GM12872 (cell line): ENCODE measurements around the gene HBP1.

Experiments
- TF ChIP-seq, protein P1 (sequence below): IDR thresholded peaks from 3 replicates; pipeline ENCODE4 v1.5.1; 2011; ENCODE audit warnings: low read depth, mild to moderate bottlenecking, low read length, moderate library complexity; ENCODE audit not compliant: insufficient read depth

Gene HBP1

DNA sequence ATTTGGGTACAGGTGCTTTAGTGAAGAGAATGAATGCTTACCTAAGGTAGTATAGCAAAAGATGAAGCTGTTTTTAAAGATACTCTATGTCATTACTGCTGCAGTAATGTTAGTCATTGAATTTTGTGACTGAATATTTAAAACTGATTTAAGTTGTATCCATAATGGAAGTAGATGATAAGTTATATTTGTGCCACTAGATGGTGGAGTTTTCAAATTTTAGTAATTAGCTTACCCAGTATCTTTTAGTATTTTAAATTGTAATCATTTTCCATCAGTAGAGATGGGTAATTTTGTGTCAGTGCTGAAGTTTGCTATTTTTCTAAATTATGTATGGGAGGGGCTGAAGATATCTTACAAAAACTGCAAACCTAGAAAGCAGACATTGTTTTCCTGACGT is 25.2 kb downstream of the HBP1 start:
- TF ChIP-seq, protein P1, sequence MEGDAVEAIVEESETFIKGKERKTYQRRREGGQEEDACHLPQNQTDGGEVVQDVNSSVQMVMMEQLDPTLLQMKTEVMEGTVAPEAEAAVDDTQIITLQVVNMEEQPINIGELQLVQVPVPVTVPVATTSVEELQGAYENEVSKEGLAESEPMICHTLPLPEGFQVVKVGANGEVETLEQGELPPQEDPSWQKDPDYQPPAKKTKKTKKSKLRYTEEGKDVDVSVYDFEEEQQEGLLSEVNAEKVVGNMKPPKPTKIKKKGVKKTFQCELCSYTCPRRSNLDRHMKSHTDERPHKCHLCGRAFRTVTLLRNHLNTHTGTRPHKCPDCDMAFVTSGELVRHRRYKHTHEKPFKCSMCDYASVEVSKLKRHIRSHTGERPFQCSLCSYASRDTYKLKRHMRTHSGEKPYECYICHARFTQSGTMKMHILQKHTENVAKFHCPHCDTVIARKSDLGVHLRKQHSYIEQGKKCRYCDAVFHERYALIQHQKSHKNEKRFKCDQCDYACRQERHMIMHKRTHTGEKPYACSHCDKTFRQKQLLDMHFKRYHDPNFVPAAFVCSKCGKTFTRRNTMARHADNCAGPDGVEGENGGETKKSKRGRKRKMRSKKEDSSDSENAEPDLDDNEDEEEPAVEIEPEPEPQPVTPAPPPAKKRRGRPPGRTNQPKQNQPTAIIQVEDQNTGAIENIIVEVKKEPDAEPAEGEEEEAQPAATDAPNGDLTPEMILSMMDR = no peak

DNA sequence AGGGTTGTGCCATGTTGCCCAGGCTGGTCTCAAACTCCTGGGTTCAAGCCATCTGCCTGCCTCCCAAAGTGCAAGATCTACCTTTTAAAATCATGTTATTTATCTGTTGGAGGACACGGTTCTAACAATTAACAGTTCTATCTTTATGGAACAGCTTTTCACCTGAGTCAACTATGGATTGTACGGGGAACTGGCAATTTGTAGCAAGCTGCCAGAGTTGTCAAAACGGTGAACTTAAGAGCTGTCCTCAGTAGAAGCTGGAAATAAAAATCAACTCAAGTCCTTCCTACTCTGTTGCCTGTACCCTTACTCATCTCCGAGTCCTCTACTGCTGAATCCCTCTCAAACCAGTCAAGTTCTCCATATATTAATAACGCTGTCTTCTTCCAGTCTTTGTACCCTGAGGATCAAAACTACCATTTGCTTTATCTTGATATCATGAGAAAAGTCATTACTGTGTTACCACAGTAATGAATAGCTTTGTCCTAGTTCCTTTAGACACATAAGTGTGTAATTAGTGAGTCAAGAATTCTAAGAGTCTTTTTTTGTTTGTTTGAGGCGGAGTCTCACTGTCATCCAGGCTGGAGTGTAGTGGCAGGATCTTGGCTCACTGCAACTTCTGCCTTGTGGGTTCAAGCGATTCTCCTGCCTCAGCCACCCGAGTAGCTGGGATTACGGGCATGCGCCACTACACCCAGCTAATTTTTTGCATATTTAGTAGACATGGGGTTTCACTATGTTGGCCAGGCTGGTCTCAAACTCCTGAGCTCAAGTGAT is 28.2 kb downstream of the HBP1 start:
- TF ChIP-seq, protein P1 = no peak

DNA sequence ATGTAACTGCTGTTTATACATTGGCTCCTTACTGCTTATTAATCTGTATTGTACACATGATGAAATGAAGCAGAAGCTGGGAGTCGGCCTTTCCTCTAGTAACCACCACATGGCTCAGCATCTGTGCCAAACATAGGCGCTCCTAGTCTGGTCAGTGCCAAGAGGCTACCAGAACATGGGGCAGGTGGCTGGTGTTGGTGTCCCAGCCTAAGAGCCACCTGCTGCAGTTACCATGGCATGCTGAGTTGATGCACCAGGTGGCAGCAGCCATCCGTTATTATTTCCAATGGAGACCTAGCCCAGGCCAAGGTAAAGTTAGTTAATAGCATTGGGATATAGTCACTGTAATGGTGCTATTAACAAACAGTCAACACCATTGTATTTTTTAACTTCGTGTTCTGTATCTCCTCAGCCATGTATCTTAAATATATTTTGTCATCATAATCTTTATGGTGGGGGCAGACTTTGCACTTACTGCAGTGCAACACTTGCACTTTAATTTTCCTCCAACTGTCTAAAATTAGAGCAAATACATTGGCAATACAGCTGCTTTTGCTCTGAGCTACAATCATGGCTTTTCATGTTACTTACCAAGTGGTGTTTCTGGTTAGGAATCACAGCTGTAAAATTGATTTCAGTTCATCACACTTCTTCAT is 33.1 kb downstream of the HBP1 start:
- TF ChIP-seq, protein P1 = peak; percentile 63

DNA sequence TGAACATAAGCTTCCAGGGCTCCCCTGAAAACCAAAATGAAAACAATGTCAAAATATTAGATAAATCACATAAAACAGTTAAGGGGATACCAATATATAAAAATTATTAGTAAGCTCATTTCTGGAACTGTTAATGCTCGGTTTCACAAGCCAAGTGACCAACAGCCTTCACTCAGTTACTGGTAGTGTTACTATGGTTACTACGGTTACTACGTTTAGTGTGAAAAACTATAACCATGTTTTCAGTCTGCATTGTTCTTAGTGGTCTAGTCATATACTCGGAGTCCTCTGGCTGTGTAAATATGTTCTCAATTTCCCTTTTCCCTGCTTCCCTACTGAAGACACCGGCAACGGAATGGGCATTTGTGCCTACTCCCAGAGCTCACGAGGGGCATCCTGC is 34.8 kb downstream of the HBP1 start:
- TF ChIP-seq, protein P1 = no peak

DNA sequence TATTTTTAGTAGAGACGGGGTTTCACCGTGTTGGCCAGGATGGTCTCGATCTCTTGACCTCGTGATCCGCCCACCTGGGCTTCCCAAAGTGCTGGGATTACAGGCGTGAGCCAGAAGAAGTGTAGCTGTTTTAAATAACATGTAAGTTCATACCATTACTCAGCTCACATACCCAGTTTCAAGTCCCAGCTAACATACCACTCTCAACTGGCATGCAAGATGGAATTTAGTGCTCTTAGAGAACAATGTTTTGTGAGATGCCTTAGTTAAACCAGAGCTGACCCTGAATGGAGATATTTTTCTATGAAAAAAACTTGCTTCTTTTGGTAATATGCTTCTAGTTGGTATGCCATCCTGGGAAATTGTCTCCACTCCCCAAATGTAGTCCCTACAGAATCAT is 37.3 kb downstream of the HBP1 start:
- TF ChIP-seq, protein P1 = no peak

DNA sequence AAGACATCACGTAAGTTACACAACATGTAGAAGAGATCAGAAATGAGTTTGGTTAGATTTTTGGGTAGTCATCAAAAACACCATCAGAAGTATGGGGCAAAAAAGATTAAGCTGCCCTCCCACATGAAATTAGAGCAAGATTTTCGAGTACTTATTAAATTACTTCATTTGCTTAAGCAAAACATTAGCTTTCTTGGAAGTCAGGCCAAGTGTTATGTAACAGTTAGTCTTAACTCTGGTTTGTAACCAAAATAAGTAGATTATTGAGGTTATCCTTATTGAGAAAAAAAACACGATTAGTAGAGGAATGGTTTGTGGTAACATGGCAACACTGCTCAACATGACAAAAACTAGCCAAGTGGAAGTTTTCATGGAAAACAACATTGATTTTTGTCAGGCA is 37.9 kb downstream of the HBP1 start:
- TF ChIP-seq, protein P1 = no peak

DNA sequence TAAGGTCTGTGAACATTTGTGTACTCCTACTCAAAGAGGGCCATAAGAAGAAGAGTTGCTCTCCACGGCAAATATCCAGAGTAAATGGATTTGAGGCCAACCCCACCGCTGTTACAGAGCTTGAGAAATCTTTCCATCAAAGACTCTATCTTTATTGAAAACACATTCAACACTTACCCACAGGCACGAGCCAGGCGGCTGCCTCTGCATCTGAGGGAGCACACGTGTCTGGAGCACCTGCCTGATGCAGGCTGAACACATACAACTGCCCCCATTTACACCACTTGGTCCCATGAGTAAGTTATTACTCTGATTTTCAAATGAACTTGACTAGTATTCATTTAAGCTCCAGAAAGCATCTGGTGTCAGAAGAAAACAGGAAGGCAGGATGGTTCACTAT is 38.7 kb downstream of the HBP1 start:
- TF ChIP-seq, protein P1 = no peak
